Esophagus muscularis mucosa (tissue), 4 donors: Measurements from ENCODE around the gene PRICKLE1.

ENCODE experiments used
- EP300 ChIP-seq: sonication (generic); formaldehyde crosslinking; IDR thresholded peaks from one replicate; pipeline ENCODE4 v1.6.1; 2017; ENCODE audit warnings: antibody characterized with exemption
- POLR2A ChIP-seq: fragments of 450-650 bp; IDR thresholded peaks from one replicate; pipeline ENCODE4 v1.6.1; 2017; ENCODE audit warnings: antibody characterized with exemption, moderate library complexity, mild to moderate bottlenecking, low read depth
- POLR2AphosphoS5 ChIP-seq, 2 donors: sonication (generic); formaldehyde crosslinking; IDR thresholded peaks; one replicate each; pipeline ENCODE4 v1.6.1; 2017; ENCODE audit warnings: antibody characterized with exemption in 2 of 2
- TF ChIP-seq, protein P1 (sequence below), 3 experiments: fragments of 200-600 bp in 2 of 3; fragments of 450-650 bp in 1 of 3; sonication (generic) in 2 of 3; IDR thresholded peaks; one replicate each; pipeline ENCODE4 v1.5.1; 2017 to 2019; ENCODE audit warnings: antibody characterized with exemption in 3 of 3, mild to moderate bottlenecking in 2 of 3, moderate library complexity in 1 of 3

DNA sequence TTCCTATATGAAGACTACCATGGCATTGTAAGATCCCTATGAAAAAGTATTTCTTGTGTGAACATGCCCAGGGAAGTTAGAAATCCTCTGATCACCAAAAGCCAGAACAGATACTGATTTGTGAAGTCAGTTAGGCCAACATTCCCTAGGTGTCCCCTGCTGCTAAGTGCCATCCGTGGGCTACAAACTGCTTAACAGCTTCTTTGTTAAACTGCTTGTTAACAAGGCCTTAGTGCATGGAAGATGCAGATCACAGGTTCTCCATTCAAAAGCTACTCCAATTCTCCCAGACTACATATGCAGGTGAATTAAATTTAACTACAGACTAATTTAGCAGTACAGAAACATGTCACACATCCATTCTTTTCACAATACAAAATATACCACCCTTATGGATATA is 108.2 kb downstream of the PRICKLE1 start:
- TF ChIP-seq, protein P1, sequence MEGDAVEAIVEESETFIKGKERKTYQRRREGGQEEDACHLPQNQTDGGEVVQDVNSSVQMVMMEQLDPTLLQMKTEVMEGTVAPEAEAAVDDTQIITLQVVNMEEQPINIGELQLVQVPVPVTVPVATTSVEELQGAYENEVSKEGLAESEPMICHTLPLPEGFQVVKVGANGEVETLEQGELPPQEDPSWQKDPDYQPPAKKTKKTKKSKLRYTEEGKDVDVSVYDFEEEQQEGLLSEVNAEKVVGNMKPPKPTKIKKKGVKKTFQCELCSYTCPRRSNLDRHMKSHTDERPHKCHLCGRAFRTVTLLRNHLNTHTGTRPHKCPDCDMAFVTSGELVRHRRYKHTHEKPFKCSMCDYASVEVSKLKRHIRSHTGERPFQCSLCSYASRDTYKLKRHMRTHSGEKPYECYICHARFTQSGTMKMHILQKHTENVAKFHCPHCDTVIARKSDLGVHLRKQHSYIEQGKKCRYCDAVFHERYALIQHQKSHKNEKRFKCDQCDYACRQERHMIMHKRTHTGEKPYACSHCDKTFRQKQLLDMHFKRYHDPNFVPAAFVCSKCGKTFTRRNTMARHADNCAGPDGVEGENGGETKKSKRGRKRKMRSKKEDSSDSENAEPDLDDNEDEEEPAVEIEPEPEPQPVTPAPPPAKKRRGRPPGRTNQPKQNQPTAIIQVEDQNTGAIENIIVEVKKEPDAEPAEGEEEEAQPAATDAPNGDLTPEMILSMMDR (IDR thresholded peaks at IDR 0.05): no peak
- TF ChIP-seq EP300 (no peak), POLR2A (no peak), POLR2AphosphoS5 (IDR thresholded peaks at IDR 0.05) (no peak)
